ENCODE data around the gene BRD4. TPM values are rescaled to one million over a fixed set of nuclear protein-coding genes. Genes with fewer than 3 reads are reported as not detected.

BRD4 gene
- total and polyA plus RNA-seq, 2 experiments from 2014 or later = 63.8 to 115 TPM

DNA sequence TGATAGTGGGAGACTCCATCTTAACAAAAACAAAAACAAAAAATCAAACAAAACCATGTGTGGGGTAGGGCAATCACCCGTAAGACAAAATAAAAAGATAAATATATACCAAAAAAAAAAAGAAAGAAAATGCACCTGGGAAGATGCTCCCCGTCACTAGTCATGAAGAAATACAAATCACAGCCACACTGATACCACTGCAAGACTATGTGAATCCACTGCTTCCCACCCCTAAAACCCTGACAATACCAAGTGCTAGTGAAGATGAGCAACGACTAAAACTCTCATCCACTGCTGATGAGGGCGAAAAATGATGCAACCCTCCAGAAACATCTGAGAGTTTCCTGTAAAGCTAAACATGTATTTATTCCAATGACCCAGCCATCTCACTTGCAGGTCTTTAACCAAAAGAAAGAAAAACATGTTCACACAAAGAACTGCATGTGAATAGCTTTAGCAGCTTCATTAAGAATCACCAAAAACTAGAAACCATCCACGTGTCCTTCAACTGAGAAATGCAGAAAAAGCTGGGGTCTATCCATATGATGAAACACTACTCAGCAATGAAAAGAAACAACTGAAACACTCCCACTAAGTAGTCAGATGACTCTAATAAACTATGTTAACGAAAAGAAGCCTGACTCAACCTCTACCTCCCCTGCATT, 31.7 kb downstream of the BRD4 start:
- Mint-ChIP-seq H3K4me1 (peaks cover 51% of the 10 kb centered on the region), H3K27ac (peak overlapping the region; percentile 52; the same call in 1 of the 2 replicates), H3K36me3 (ENCODE audit: low read depth) (peaks cover 17% of the 10 kb centered on the region), H3K27me3 (ENCODE audit: insufficient read depth, low read depth, poor library complexity) (peaks cover 10% of the 10 kb centered on the region), H3K4me3 (no peak overlapping the region), H3K9me3 (no peaks in the 10 kb centered on the region; the same call in 2 of the 3 replicates)
- H3F3A ChIP-seq (replicated peaks; ENCODE audit: low read depth) = peaks cover 3% of the 10 kb centered on the region; the same call in 1 of the 2 replicates
- H3K4me1 ChIP-seq (ENCODE audit: insufficient read depth) = peaks cover 32% of the 10 kb centered on the region
- H3K4me2 ChIP-seq = no peak overlapping the region
- H3K27ac ChIP-seq (ENCODE audit: low read depth) = peak overlapping the region; percentile 0; the same call in 1 of the 2 replicates
- H3K4me3 ChIP-seq = no peak overlapping the region
- H3K27me3 ChIP-seq (ENCODE audit: insufficient read depth) = no peaks in the 10 kb centered on the region
- TF ChIP-seq EZH2phosphoT487 (IDR thresholded peaks at IDR 0.05; ENCODE audit: unreplicated experiment) (no peak), STAT1 (IDR thresholded peaks at IDR 0.05; ENCODE audit: unreplicated experiment) (no peak), ZNF331 (CRISPR knock-in tag; IDR thresholded peaks at IDR 0.05; ENCODE audit: low read depth) (no peak)
- H3K9me2 ChIP-seq (ENCODE audit: insufficient read depth) = no peaks in the 10 kb centered on the region
- no peak overlapping the region for H2AFZ ChIP-seq
- peaks cover 100% of the 10 kb centered on the region for H3K79me2 ChIP-seq (replicated peaks; ENCODE audit: insufficient read depth)
- peaks cover 90% of the 10 kb centered on the region for H4K20me1 ChIP-seq (replicated peaks; ENCODE audit: insufficient read depth)
- no peaks in the 10 kb centered on the region for H3K36me3 ChIP-seq (ENCODE audit: insufficient read depth)
- no peak for ATAC-seq
- no peak for DNase-seq (ENCODE audit: low spot score)

DNA sequence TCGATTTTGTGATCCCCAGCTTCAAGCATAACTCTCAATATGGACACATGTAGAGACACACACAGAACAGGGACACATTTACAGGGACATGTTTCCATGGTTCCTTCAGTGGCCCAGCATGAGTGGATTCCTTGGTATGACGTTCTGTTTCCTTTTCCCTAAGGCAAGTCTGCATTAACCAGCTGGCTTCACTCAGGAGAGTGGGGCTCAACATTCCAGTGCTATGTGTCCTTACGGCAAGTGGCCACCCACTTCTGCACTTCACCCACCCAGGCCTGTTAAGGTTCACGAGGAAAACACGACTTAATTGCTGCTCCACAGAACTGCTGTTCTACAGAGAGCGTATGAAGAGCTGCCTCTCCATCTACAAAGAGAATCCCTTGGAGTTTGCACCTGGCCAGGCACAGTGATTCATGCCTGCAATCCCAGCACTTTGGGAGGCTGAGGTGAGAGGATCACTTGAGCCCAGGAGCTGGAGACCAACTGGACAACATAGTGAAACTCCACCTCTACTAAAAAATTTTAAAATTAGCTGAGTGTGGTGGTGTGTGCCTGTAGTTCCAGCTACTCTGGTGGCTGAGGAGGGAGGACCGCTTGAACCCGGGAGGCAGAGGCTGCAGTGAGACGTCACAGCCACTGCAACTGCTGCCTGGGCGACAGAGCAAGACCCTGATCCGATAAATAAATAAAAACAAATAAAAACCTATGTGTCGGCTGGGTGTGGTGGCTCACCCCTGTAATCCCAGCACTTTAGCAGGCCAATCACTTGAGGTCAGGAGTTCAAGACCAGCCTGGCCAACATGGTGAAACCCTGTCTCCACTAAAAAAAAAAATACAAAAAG, 32.5 kb downstream of the BRD4 start:
- Mint-ChIP-seq H3K27me3 (ENCODE audit: insufficient read depth, low read depth, poor library complexity) (peaks cover 10% of the 10 kb centered on the region), H3K27ac (peak overlapping the region; percentile 83), H3K9me3 (no peaks in the 10 kb centered on the region; the same call in 2 of the 3 replicates), H3K4me3 (no peak overlapping the region), H3K4me1 (peaks cover 59% of the 10 kb centered on the region), H3K36me3 (ENCODE audit: low read depth) (peaks cover 25% of the 10 kb centered on the region)
- no peaks in the 10 kb centered on the region for H3K36me3 ChIP-seq (ENCODE audit: insufficient read depth)
- H2AFZ ChIP-seq = no peak overlapping the region
- H3K4me1 ChIP-seq (ENCODE audit: insufficient read depth) = peaks cover 41% of the 10 kb centered on the region
- DNase-seq (ENCODE audit: low spot score) (no peak), ATAC-seq (no peak)
- H3K9me2 ChIP-seq (ENCODE audit: insufficient read depth) = no peaks in the 10 kb centered on the region
- H3K4me2 ChIP-seq = no peak overlapping the region
- peaks cover 100% of the 10 kb centered on the region for H3K79me2 ChIP-seq (replicated peaks; ENCODE audit: insufficient read depth)
- no peaks in the 10 kb centered on the region for H3K27me3 ChIP-seq (ENCODE audit: insufficient read depth)
- no peak overlapping the region for H3K4me3 ChIP-seq
- H3F3A ChIP-seq (replicated peaks; ENCODE audit: low read depth) = peaks cover 3% of the 10 kb centered on the region; the same call in 1 of the 2 replicates
- H3K27ac ChIP-seq (ENCODE audit: low read depth) = peak overlapping the region; percentile 76
- H4K20me1 ChIP-seq (replicated peaks; ENCODE audit: insufficient read depth) = peaks cover 90% of the 10 kb centered on the region
- TF ChIP-seq EZH2 (IDR thresholded peaks at IDR 0.05; ENCODE audit: low read depth, unreplicated experiment) (no peak), CREB1 (CRISPR knock-in tag; IDR thresholded peaks at IDR 0.05; ENCODE audit: low read depth) (no peak), STAT1 (IDR thresholded peaks at IDR 0.05; ENCODE audit: unreplicated experiment) (no peak), POLR2AphosphoS5 (IDR thresholded peaks at IDR 0.05; ENCODE audit: low read depth) (no peak), ZNF331 (CRISPR knock-in tag; IDR thresholded peaks at IDR 0.05; ENCODE audit: low read depth) (no peak), ZNF114 (CRISPR knock-in tag; IDR thresholded peaks at IDR 0.05) (no peak), JUNB (IDR thresholded peaks at IDR 0.05; ENCODE audit: unreplicated experiment) (no peak), NANOG (IDR thresholded peaks at IDR 0.05; ENCODE audit: borderline replicate concordance) (no peak), EZH2phosphoT487 (IDR thresholded peaks at IDR 0.05; ENCODE audit: unreplicated experiment) (no peak)
- TF ChIP-seq, protein P1, sequence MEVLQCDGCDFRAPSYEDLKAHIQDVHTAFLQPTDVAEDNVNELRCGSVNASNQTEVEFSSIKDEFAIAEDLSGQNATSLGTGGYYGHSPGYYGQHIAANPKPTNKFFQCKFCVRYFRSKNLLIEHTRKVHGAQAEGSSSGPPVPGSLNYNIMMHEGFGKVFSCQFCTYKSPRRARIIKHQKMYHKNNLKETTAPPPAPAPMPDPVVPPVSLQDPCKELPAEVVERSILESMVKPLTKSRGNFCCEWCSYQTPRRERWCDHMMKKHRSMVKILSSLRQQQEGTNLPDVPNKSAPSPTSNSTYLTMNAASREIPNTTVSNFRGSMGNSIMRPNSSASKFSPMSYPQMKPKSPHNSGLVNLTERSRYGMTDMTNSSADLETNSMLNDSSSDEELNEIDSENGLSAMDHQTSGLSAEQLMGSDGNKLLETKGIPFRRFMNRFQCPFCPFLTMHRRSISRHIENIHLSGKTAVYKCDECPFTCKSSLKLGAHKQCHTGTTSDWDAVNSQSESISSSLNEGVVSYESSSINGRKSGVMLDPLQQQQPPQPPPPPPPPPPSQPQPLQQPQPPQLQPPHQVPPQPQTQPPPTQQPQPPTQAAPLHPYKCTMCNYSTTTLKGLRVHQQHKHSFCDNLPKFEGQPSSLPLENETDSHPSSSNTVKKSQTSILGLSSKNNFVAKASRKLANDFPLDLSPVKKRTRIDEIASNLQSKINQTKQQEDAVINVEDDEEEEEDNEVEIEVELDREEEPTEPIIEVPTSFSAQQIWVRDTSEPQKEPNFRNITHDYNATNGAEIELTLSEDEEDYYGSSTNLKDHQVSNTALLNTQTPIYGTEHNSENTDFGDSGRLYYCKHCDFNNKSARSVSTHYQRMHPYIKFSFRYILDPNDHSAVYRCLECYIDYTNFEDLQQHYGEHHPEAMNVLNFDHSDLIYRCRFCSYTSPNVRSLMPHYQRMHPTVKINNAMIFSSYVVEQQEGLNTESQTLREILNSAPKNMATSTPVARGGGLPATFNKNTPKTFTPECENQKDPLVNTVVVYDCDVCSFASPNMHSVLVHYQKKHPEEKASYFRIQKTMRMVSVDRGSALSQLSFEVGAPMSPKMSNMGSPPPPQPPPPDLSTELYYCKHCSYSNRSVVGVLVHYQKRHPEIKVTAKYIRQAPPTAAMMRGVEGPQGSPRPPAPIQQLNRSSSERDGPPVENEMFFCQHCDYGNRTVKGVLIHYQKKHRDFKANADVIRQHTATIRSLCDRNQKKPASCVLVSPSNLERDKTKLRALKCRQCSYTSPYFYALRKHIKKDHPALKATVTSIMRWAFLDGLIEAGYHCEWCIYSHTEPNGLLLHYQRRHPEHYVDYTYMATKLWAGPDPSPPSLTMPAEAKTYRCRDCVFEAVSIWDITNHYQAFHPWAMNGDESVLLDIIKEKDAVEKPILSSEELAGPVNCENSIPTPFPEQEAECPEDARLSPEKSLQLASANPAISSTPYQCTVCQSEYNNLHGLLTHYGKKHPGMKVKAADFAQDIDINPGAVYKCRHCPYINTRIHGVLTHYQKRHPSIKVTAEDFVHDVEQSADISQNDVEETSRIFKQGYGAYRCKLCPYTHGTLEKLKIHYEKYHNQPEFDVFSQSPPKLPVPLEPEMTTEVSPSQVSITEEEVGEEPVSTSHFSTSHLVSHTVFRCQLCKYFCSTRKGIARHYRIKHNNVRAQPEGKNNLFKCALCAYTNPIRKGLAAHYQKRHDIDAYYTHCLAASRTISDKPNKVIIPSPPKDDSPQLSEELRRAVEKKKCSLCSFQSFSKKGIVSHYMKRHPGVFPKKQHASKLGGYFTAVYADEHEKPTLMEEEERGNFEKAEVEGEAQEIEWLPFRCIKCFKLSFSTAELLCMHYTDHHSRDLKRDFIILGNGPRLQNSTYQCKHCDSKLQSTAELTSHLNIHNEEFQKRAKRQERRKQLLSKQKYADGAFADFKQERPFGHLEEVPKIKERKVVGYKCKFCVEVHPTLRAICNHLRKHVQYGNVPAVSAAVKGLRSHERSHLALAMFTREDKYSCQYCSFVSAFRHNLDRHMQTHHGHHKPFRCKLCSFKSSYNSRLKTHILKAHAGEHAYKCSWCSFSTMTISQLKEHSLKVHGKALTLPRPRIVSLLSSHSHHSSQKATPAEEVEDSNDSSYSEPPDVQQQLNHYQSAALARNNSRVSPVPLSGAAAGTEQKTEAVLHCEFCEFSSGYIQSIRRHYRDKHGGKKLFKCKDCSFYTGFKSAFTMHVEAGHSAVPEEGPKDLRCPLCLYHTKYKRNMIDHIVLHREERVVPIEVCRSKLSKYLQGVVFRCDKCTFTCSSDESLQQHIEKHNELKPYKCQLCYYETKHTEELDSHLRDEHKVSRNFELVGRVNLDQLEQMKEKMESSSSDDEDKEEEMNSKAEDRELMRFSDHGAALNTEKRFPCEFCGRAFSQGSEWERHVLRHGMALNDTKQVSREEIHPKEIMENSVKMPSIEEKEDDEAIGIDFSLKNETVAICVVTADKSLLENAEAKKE (CRISPR knock-in tag; IDR thresholded peaks at IDR 0.05) = no peak
- TF ChIP-seq, protein P2, sequence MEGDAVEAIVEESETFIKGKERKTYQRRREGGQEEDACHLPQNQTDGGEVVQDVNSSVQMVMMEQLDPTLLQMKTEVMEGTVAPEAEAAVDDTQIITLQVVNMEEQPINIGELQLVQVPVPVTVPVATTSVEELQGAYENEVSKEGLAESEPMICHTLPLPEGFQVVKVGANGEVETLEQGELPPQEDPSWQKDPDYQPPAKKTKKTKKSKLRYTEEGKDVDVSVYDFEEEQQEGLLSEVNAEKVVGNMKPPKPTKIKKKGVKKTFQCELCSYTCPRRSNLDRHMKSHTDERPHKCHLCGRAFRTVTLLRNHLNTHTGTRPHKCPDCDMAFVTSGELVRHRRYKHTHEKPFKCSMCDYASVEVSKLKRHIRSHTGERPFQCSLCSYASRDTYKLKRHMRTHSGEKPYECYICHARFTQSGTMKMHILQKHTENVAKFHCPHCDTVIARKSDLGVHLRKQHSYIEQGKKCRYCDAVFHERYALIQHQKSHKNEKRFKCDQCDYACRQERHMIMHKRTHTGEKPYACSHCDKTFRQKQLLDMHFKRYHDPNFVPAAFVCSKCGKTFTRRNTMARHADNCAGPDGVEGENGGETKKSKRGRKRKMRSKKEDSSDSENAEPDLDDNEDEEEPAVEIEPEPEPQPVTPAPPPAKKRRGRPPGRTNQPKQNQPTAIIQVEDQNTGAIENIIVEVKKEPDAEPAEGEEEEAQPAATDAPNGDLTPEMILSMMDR (conservative IDR thresholded peaks at IDR 0.05; ENCODE audit: low read depth in 2 of 2) = no peak
